Keratinocyte (primary cell): ENCODE measurements around the gene GTSF1L. TPM values are rescaled to one million over a fixed set of nuclear protein-coding genes. Genes with fewer than 3 reads are reported as not detected.
A peak's percentile ranks its signal among the peaks of the same experiment; 100 is the strongest.

Experiments
- DNase-seq: peaks from one replicate; pipeline ENCODE4 v3.0.0-alpha.2; 2011; ENCODE audit warnings: low read depth, missing footprints, low spot score
- FAIRE-seq: peaks from 2 replicates; lab custom pipeline; 2011; peaks lifted over from hg19 to GRCh38; lab: Jason Lieb, UNC
- H2AFZ ChIP-seq: 2 replicates; pipeline ENCODE4 v1.6.0; 2012; ENCODE audit warnings: low read length, control low read depth, inconsistent platforms; ENCODE audit not compliant: control insufficient read depth
- H3K27ac ChIP-seq: 2 replicates; pipeline ENCODE4 v1.5.1; 2011; ENCODE audit warnings: low read length; ENCODE audit not compliant: control insufficient read depth, insufficient read depth
- H3K27me3 ChIP-seq: 3 replicates; pipeline ENCODE4 v1.6.0; 2011; ENCODE audit warnings: low read length; ENCODE audit not compliant: control insufficient read depth, insufficient read depth; ENCODE audit errors: extremely low read depth
- H3K36me3 ChIP-seq, 2 experiments: 2 replicates in 1 of 2; 3 replicates in 1 of 2; pipeline ENCODE4 v1.5.1; 2011; ENCODE audit warnings: low read length in 2 of 2, mild to moderate bottlenecking in 1 of 2; ENCODE audit not compliant: control insufficient read depth in 2 of 2, insufficient read depth in 2 of 2; ENCODE audit errors: extremely low read depth in 1 of 2
- H3K4me1 ChIP-seq: 3 replicates; pipeline ENCODE4 v1.5.1; 2011; ENCODE audit warnings: low read length; ENCODE audit not compliant: control insufficient read depth, insufficient read depth; ENCODE audit errors: extremely low read depth
- H3K4me2 ChIP-seq: 3 replicates; pipeline ENCODE4 v1.6.0; 2011; ENCODE audit warnings: low read depth, low read length; ENCODE audit not compliant: control insufficient read depth, insufficient read depth; ENCODE audit errors: extremely low read depth
- H3K4me3 ChIP-seq, 3 experiments: fragments of 200-600 bp in 1 of 3; sonication (generic) in 1 of 3; 2 replicates in 2 of 3; 3 replicates in 1 of 3; pipeline ENCODE4 v1.5.1; 2011 to 2016; ENCODE audit warnings: low read length in 3 of 3, mild to moderate bottlenecking in 3 of 3, control low read depth in 2 of 3, inconsistent platforms in 1 of 3, low read depth in 1 of 3, mixed read lengths in 1 of 3, mixed run types in 1 of 3, moderate library complexity in 1 of 3; ENCODE audit not compliant: control insufficient read depth in 2 of 3, insufficient read depth in 2 of 3; ENCODE audit errors: extremely low read depth in 1 of 3
- H3K79me2 ChIP-seq: 2 replicates; pipeline ENCODE4 v1.6.0; 2012; ENCODE audit warnings: low read length; ENCODE audit not compliant: control insufficient read depth, insufficient read depth
- H3K9ac ChIP-seq: 3 replicates; pipeline ENCODE4 v1.6.0; 2011; ENCODE audit warnings: low read length; ENCODE audit not compliant: control insufficient read depth, insufficient read depth; ENCODE audit errors: extremely low read depth
- H3K9me1 ChIP-seq: 3 replicates; pipeline ENCODE4 v1.6.0; 2011; ENCODE audit warnings: low read length; ENCODE audit not compliant: control insufficient read depth, insufficient read depth; ENCODE audit errors: extremely low read depth
- H3K9me3 ChIP-seq: 2 replicates; pipeline ENCODE4 v1.5.1; 2012; ENCODE audit warnings: low read depth, low read length; ENCODE audit not compliant: control insufficient read depth
- H4K20me1 ChIP-seq: 3 replicates; pipeline ENCODE4 v1.6.0; 2011; ENCODE audit warnings: low read length; ENCODE audit not compliant: control insufficient read depth, insufficient read depth; ENCODE audit errors: extremely low read depth
- EZH2 ChIP-seq: IDR thresholded peaks from one replicate; pipeline ENCODE4 v1.6.1; 2012; ENCODE audit warnings: inconsistent platforms, mild to moderate bottlenecking, low read length, moderate library complexity
- dilution Hi-C: fragments of 300-500 bp; cut with MboI; formaldehyde crosslinking; loops from one replicate; pipeline ENCODE4 v1.7.0; 2020; ENCODE audit warnings: low sequenced_read_pairs; ENCODE audit not compliant: extremely low pct_ligation_motif_present
- polyA plus RNA-seq, 5 experiments: library from polyadenylated mRNA; depleted of rRNA in 3 of 5; stranded (reverse) in 3 of 5; stranded (forward) in 1 of 5; unstranded in 1 of 5; fragments of >200 nt; gene quantifications; 1 replicate in 1 of 5; 2 replicates in 3 of 5; 3 replicates in 1 of 5; pipeline versions ENCODE4 v1.2.1 to v1.2.3, GENCODE V29; 2011 to 2012; ENCODE audit warnings: missing spikeins in 2 of 5, low read depth in 1 of 5, low replicate concordance in 1 of 5
- TF ChIP-seq, protein P1 (sequence below), 3 experiments: IDR thresholded peaks in 1 of 3; conservative IDR thresholded peaks in 1 of 3; optimal IDR thresholded peaks in 1 of 3; 2 replicates in 2 of 3; 3 replicates in 1 of 3; pipeline versions ENCODE3 to v1.5.1; 2011; ENCODE audit warnings: low read length in 3 of 3, mild to moderate bottlenecking in 3 of 3, moderate library complexity in 2 of 3, control low read depth in 1 of 3, inconsistent platforms in 1 of 3; ENCODE audit not compliant: insufficient read depth in 2 of 3; ENCODE audit errors: extremely low read depth in 1 of 3

The GTSF1L gene
- polyA plus RNA-seq, 1 donor (not counting 4 experiments of a cell fraction or from before 2014, with no cell fraction given), result not detected

DNA sequence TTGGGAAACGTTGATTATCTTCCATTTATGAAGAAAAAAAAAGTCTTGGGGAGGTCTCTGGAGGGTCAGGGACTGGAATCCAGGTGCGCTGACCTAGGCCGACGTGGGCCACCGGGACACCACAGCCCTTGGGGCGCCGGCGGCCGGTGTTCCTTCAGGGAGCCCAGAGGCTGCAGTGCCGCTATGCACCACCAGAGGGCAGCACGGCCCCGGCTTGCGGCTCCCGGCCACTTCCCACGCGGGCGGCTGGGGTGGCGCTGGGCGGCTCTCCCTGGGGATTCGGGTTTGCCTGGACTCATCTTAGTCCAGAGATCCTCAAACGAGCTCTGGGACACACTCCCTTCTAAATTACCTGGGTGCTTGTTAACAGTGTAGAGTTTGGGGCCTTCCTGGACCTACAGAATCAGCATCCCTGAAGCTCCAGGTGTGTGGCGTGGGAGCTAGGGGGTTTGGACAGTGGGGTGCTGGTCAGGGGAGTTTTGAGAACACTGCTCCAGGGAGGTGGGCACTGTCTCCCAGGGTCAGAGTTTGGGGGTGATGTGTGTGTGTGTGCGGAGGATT, 23.0 kb upstream of the GTSF1L start:
- Histone ChIP-seq H4K20me1 (no peaks in the 10 kb centered on the region), H3K27me3 (no peaks in the 10 kb centered on the region)

DNA sequence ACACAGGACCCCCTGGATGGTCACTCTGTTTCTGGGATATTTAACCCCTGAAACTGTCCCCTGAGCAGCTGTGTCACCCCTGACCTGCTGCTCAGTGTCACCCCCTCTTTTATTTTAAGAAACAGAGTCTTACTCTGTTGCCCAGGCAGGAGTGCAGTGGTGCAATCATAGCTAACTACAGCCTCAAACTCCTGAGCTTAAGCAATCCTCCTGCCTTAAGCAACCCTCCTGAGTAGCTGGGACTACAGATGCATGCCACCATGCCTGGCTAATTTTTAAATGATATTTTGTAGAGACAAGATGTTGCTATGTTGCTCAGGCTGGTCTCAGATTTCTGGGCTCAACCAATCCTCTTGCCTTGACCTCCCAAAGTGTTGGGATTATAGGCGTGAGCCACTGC, 21.5 kb upstream of the GTSF1L start:
- peaks cover 13% of the 10 kb centered on the region for H3K4me1 ChIP-seq
- H3K9ac ChIP-seq, result no peak overlapping the region
- H4K20me1 ChIP-seq, result no peaks in the 10 kb centered on the region
- H3K9me1 ChIP-seq, result no peaks in the 10 kb centered on the region
- no peak overlapping the region for H3K27ac ChIP-seq
- H3K4me3 ChIP-seq, result no peak overlapping the region
- H3K27me3 ChIP-seq, result no peaks in the 10 kb centered on the region
- no peaks in the 10 kb centered on the region for H3K9me3 ChIP-seq
- H3K36me3 ChIP-seq, result no peaks in the 10 kb centered on the region
- FAIRE-seq, result no peak
- no peak for TF ChIP-seq EZH2
- no peaks in the 10 kb centered on the region for H3K79me2 ChIP-seq
- H3K4me2 ChIP-seq, result no peak overlapping the region
- DNase-seq, result no peak
- dilution Hi-C loops, result no loop called here
- no peak overlapping the region for H2AFZ ChIP-seq

More for the DNA sequence above, 23.0 kb upstream of the GTSF1L start:
- H3K36me3 ChIP-seq, result no peaks in the 10 kb centered on the region
- no peak overlapping the region for H3K9ac ChIP-seq
- no peak overlapping the region for H3K27ac ChIP-seq
- H3K4me2 ChIP-seq, result no peak overlapping the region
- no peaks in the 10 kb centered on the region for H3K9me3 ChIP-seq
- H3K4me3 ChIP-seq, result no peak overlapping the region
- no peaks in the 10 kb centered on the region for H3K79me2 ChIP-seq
- H3K4me1 ChIP-seq, result peaks cover 13% of the 10 kb centered on the region
- peak overlapping the region; percentile 53 for H2AFZ ChIP-seq
- no peak for TF ChIP-seq EZH2
- TF ChIP-seq, protein P1, sequence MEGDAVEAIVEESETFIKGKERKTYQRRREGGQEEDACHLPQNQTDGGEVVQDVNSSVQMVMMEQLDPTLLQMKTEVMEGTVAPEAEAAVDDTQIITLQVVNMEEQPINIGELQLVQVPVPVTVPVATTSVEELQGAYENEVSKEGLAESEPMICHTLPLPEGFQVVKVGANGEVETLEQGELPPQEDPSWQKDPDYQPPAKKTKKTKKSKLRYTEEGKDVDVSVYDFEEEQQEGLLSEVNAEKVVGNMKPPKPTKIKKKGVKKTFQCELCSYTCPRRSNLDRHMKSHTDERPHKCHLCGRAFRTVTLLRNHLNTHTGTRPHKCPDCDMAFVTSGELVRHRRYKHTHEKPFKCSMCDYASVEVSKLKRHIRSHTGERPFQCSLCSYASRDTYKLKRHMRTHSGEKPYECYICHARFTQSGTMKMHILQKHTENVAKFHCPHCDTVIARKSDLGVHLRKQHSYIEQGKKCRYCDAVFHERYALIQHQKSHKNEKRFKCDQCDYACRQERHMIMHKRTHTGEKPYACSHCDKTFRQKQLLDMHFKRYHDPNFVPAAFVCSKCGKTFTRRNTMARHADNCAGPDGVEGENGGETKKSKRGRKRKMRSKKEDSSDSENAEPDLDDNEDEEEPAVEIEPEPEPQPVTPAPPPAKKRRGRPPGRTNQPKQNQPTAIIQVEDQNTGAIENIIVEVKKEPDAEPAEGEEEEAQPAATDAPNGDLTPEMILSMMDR (optimal IDR thresholded peaks at IDR 0.05 in 1 of 3, IDR thresholded peaks at IDR 0.05 in 1 of 3, conservative IDR thresholded peaks at IDR 0.05 in 1 of 3; ENCODE audit: extremely low read depth in 1 of 3, insufficient read depth in 2 of 3, low read length in 3 of 3), result peak; percentile 88 to 99 (median 96)
- DNase-seq, result no peak
- no peaks in the 10 kb centered on the region for H3K9me1 ChIP-seq
- dilution Hi-C loops, result no loop called here
- FAIRE-seq, result no peak
